ENCODE measurements around the gene UPF1.

Gene UPF1

GRCh38 chr19:18878058-18878797 is 46.5 kb downstream of the UPF1 start:
- DNase-seq = no peak

- DNase-seq = no peak
These were observed 47.3 kb downstream of the UPF1 start for GRCh38 chr19:18878858-18879578.

DNA sequence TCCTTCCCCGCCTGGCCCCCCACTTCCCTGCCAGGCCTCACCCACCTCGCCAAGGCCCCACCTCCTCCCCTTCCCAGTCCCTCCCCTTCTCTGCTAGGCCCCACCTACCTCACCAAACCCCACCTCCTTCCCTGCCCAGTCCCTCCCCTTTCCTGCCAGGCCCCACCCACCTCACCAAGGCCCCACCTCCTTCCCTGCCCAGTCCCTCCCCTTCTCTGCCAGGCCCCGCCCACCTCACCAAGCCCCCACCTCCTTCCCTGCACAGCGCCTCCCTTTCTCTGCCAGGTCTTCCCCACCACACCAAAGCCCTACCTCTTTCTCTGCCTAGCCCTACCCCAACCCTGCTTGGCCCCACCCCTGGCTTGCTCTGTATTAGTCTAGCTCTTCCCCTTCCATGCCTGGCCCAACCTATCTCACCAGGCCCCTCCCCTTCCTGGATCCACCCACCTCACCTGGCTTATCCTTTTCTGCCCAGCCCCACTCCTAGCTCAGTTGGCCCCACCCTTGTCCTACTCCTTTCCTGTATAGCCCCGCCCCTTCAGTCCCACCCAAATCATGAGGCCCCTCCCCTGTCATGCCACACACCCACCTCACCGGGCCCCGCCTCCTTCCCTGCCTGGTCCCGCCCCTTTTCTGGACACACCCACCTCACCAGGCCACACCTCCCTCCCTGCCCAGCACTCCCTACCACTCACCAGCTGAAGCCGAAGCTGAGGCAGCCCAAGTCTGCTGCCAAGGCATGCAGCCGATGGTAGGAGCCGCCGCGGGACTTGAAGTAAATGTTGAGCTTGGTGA is 48.0 kb downstream of the UPF1 start:
- no peak for DNase-seq

- DNase-seq = no peak
These were observed 49.7 kb downstream of the UPF1 start for GRCh38 chr19:18881491-18881890.

DNA sequence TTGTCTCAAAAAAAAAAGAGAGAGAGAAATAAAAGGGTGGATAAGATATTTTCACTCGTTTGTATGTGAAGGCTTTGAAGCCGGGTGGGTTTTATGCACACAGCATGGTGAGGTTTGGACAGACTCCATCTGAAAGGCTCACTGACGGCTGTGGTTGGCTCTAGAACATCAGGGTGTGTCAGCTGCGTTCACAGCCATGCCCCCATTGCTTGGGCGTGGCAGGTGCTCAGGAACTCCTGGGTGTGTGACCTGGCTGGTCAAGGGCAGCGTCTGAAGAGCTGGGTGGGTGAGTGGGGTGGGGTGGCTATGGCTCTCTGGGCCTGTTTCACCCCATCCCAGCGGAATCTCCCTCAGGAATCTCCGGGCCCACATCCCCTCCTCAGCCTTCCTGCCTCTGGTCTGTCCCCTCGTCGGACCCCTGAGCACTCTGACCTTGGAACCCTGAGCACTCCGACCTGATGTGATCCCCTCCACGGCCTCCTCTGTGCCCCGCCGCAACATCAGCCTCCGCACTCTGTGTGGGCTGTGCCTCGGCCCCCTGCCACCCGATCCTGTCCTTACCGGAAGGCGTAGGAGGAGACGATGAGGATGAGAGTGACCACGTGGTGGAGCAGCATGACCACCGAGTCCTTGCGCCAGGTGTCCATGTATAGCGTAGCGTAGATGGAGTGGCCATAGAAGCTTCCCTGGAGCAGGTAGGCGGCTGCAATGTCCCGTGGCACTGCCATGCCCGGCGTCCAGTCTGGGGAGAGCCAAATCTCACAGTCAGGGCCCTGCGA is 52.0 kb downstream of the UPF1 start:
- DNase-seq = no peak

DNA sequence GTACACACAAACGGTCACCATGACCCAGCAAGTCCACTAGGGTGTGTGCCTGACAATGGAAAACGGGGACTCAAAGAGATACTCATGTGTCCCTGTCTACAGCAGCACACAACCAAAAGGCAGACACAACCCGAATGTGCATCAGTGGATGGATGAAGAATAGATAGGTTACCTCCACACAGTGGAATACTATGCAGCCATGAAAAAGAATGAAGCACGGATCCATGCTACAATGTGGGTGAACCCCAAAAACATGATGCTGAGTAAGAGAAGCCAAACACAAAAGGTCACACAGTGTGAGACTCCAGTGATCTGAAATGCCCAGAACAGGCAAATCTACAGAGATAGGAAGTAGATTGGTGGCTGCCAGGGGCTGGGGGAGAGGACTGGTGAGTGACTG is 55.2 kb downstream of the UPF1 start:
- no peak for DNase-seq

DNA sequence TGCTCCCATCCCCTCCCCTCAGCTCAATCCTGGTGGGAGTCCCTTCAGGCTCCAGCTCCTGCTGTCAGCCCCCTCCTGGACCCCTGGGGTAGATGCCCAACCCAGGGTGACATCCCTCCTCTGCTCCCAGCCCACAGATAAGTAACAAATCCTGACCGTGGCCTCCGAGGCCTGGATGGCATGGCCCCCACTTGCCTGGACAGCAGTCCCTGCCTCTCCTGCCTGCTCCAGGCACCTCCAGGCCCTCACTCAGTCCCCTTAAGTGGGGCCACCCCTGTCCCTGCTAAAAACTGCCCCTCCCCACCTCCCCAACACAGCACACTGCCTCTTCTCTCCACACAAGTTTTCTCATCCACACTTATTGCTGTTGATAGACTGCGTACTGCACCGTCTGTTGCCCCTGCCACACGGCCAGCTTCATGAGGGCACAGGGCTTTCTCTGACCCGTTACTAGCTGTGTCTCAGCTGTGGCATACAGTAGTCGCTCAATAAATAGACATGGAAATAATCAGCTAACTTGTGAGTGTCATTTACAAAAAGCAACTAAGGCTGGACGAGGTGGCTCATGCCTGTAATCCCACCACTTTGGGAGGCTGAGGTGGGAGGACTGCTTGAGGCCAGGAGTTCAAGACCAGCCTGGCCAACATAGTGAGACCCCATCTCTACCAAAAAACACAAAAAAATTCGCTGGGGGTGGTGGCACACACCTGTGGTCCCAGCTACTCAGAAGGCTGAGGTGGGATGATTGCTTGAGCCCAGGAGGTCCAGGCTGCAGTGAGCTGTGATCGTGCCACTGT is 58.4 kb downstream of the UPF1 start:
- DNase-seq = no peak

- DNase-seq = no peak
These were observed 62.0 kb downstream of the UPF1 start for GRCh38 chr19:18893587-18894253.

DNA sequence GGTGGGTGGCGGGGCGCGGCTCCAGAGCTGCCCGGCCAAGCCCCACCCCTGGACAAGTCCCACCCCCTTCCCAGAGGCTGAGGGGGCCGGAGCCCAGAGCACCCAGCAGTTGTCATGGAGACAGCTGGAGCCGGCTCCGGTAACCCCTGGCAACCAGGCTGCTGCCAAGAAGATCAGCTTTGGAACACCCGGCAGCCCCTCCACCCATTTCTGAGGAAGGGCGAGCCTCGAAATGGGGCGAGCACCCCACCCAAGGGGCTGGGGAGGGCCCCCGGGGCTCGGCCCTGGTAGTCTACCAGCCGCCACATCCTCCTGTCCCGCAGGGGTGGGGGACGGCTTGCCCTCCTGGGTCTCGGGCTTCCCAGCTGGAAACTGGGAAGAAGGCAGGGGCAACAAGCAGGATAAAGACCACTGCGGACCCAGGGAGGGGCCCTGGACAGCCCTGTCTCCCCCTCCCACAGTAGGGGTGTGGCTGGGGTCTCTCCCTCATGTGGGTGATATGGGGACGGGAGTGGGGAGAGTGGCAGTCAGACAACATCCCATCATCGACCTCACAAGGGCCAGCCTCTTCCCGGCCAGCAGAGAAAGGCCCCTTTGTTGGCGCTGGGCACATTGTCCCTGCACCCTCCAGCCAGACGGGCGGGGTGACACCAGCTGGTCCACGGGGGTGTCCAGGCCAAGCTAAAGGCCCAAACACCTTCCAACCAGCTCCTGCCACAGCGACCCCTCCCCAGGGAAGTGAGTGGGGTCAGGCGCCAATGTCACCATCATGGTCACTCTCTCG is 62.7 kb downstream of the UPF1 start:
- DNase-seq = no peak

- DNase-seq = no peak
These were observed 63.5 kb downstream of the UPF1 start for GRCh38 chr19:18895038-18895823.

GRCh38 chr19:18895824-18896341 is 64.1 kb downstream of the UPF1 start, which contains the start of gene CERS1:
TSS of gene CERS1 (minus strand) at chr19:18896158. CDS start at chr19:18896072, 86 bp downstream.
- no peak for DNase-seq

- DNase-seq = no peak
These were observed 64.7 kb downstream of the UPF1 start for GRCh38 chr19:18896421-18896841.

DNA sequence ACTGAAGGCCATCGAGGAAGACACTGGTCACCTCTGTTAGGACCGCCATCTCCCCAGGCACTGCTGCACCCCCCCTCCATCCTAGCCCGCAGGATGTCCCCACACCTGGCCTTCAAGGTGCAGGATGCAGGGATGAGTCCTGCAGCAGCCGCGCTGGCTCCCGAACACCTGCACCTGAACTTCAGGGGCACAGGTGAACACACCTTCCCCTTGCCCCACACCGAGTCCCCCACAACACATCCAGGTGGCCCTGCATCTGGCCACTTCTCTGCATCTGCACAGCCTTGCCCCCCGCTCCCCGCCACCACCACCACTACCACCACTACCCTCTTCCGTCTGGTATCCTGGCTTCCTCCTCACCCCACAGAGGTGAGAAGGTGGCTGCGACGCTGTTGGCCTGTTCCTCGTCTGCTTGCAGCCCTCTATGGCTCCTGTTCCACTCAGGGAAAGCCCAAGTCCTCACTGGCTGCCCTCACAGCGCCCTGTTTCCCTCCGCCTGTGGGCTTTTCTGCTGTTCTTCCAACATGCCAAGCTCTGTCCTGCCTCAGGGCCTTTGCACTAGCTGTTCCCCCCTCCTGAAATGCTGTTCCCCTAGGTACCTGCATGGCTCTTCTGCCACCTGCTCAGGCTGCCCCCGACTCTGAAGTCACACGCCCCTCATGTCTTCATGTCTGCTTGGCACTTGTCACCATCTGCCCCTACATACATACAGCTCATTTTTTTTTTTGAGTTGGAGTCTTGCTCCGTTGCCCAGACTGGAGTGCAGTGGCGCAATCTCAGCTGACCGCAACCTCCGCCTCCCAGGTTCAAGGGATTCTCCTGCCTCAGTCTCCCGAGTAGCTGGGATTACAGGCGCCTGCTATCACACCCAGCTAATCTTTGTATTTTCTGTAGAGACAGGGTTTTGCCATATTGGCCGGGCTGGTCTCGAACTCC is 65.6 kb downstream of the UPF1 start:
- no peak for DNase-seq

- DNase-seq = no peak
These were observed 66.4 kb downstream of the UPF1 start for GRCh38 chr19:18898081-18898606.

DNA sequence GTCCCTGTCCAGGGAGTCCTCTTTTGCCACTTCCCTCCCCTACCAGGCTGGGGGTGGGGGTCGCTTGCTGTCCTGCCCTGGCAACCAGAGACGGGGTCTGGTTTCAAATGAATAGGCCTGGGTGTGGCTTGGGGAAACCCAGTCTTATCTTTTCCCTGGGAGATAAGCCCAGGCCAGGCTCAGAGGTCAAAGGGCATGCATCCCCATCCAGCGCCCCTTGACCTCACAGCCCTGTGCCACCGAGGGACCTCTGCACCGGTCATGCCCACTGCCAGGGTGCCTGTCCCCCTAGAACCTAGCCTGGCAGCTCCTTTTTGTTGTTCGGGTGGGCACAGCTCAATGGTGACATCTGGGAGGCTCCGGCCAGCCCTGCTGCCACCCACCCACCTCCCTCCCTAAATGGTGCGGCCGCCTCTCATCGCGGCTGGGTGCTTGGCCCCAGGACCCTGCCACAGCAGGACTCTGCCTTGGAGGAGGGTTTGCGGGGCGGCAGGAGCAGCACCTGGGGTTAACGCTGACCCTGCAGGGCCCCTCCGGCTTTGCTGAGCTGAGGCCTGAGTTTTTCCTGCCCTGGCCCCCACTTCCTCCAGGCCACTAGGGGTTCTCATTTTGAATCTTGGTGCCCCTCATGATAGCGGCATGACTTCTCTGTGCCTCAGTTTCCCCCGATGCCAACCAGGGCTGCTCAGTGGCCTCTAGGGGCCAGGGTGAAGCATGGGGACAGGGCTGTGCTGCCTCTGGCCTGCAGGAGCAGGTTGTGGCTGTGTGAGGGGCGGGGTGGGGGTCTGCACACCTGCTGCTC is 67.0 kb downstream of the UPF1 start:
- no peak for DNase-seq

DNA sequence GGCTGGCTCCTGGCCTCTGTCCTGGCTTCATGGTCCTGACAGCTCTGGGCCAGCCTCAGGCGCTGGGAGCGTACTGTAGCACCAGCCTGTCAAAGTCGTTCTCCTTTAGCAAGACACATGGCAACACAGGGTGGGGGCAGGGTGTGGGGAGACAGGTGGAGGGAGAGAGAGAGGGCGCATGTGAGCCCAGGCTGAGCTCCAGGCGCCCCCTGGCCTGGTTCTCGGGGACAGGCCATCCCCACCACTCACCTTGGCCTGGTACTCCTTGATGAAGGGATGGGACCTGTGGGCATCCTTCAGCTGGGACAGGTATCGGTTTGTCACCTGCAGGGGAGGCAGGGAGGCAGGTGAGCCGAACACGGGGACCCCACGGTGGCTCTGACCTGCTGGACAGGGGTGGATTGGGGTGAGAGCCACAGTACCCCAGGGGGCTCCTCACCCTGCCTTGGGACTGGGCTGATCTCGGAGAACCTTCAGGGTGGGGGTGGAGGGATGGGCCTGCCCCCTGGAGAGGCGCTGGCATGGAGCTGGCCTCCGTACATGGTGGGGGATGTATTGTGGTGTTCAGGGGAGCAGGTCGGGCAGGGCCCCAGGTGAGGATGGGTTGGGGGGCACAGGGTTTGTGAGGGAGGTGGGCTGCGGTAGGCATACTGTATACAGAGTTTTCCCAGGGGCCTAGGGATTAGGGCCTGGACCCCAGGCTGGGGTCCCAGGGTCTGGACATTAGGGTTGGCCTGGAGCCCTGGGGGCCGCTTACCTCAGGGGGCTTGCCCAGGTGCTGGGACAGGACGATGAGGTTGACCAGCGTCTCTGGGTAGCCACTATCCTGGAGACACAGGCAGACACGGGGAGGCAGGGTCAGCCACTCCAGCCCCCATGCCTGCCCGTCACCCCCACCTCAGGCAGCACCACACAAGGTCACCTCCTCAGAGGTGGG is 68.1 kb downstream of the UPF1 start:
- DNase-seq = no peak
